OCI-LY3 (cell line): ENCODE results near the gene CCSER1.

ENCODE experiments used
- H2AFZ ChIP-seq: fragments of 200-600, 300-600 bp; shearing (Covaris generic); 2 replicates; pipeline ENCODE4 v1.6.0; 2014; ENCODE audit warnings: antibody characterized with exemption, low read depth, low read length
- H3K27ac ChIP-seq: fragments of 200-600, 300-600 bp; sonication (generic); 2 replicates; pipeline ENCODE4 v1.5.1; 2014; ENCODE audit warnings: mild to moderate bottlenecking, low read length, moderate library complexity, mixed read lengths
- H3K27me3 ChIP-seq: fragments of 200-600, 300-600 bp; sonication (generic); 2 replicates; pipeline ENCODE4 v1.6.1; 2014; ENCODE audit warnings: low read depth, low read length, mixed read lengths
- H3K36me3 ChIP-seq: fragments of 200-600, 300-600 bp; sonication (generic); replicated peaks from 2 replicates; pipeline ENCODE3; 2014; ENCODE audit warnings: low read depth, low read length, mixed read lengths
- H3K4me1 ChIP-seq: fragments of 300-600, 200-600 bp; sonication (generic); 2 replicates; pipeline ENCODE4 v1.6.1; 2014; ENCODE audit warnings: low read length, mixed read lengths
- H3K4me2 ChIP-seq: fragments of 200-600, 300-600 bp; sonication (generic); 2 replicates; pipeline ENCODE4 v1.6.1; 2014; ENCODE audit warnings: low read length, mixed read lengths
- H3K4me3 ChIP-seq: fragments of 300-600, 200-600 bp; sonication (generic); 2 replicates; pipeline ENCODE4 v1.5.1; 2014; ENCODE audit warnings: antibody characterized with exemption, mild to moderate bottlenecking, low read length, moderate library complexity
- H3K79me2 ChIP-seq: fragments of 300-600, 200-600 bp; shearing (Covaris generic); 2 replicates; pipeline ENCODE4 v1.6.1; 2014; ENCODE audit warnings: mild to moderate bottlenecking, low read length, mixed read lengths
- H3K9ac ChIP-seq: fragments of 300-600, 200-600 bp; shearing (Covaris generic); 2 replicates; pipeline ENCODE4 v1.6.0; 2014; ENCODE audit warnings: mild to moderate bottlenecking, low read length, moderate library complexity
- H3K9me3 ChIP-seq: fragments of 200-600, 300-600 bp; shearing (Covaris generic); 2 replicates; pipeline ENCODE4 v1.6.1; 2014; ENCODE audit warnings: low read length, mixed read lengths; ENCODE audit not compliant: insufficient read depth
- H4K20me1 ChIP-seq: fragments of 200-600, 300-600 bp; sonication (generic); 2 replicates; pipeline ENCODE4 v1.6.1; 2016; ENCODE audit warnings: low read length, mixed read lengths; ENCODE audit not compliant: insufficient read depth
- CTCF ChIP-seq: fragments of 200-600, 300-600 bp; sonication (generic); IDR thresholded peaks from 2 replicates; pipeline ENCODE4 v1.5.1; 2014; ENCODE audit warnings: antibody characterized with exemption, low read length, low read depth
- EZH2phosphoT487 ChIP-seq: fragments of 200-600 bp; shearing (Covaris generic); IDR thresholded peaks from 2 replicates; pipeline ENCODE4 v1.6.1; 2018; ENCODE audit warnings: antibody characterized with exemption, mixed run types, low read depth

The CCSER1 gene

DNA sequence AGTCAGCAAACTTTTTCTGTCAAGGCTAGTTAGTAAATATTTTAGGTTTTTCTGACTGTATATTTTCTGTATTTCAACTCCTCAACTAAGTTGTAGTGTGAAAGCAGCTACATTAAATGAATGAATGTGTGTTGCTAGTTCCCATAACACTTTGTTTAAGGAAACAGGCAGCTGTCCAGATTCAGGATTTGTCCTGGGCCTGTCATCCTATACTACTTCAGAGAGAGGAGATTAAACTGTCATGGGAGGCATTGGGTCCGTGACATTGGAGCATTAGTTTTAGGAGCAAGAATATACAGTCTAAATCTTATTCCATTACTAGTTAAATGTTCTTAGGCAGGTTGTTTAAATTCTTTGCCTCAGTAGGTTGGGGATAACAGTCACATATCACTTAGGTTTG, 516.0 kb downstream of the CCSER1 start:
- H3K79me2 ChIP-seq = no peaks in the 10 kb centered on the region

DNA sequence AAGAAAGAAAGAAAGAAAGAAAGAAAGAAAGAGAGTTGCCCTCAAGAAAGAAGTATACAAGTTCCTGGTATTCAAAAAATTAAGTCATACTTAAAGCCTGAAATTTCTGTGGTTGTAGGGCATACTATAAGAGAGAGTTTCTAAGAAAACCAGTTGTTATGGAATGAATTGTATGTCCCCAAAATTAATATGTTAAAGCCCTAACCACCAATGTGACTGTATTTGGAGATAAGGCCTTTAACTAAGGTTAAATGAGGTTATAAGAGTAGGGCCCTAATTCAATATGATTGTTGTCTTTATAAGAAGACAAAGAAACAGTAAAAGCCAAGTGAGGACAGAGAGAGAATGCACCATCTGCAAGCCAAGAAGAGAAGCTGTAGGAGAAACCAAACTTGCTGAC, 521.1 kb downstream of the CCSER1 start:
- Histone ChIP-seq H3K9ac (no peak overlapping the region), H4K20me1 (no peaks in the 10 kb centered on the region), H3K4me2 (no peak overlapping the region), H3K27me3 (no peaks in the 10 kb centered on the region), H3K36me3 (no peaks in the 10 kb centered on the region), H3K79me2 (no peaks in the 10 kb centered on the region), H3K27ac (no peak overlapping the region), H2AFZ (no peak overlapping the region), H3K9me3 (no peaks in the 10 kb centered on the region), H3K4me1 (no peaks in the 10 kb centered on the region), H3K4me3 (no peak overlapping the region)
- TF ChIP-seq CTCF = no peak
- TF ChIP-seq EZH2phosphoT487 = no peak

More for the DNA sequence above, 516.0 kb downstream of the CCSER1 start:
- H3K27me3 ChIP-seq = no peaks in the 10 kb centered on the region
- no peak overlapping the region for H2AFZ ChIP-seq
- H3K4me3 ChIP-seq = no peak overlapping the region
- H3K36me3 ChIP-seq = no peaks in the 10 kb centered on the region
- no peaks in the 10 kb centered on the region for H4K20me1 ChIP-seq
- no peak for TF ChIP-seq CTCF
- TF ChIP-seq EZH2phosphoT487 = no peak
- H3K27ac ChIP-seq = no peak overlapping the region
- no peaks in the 10 kb centered on the region for H3K9me3 ChIP-seq
- H3K9ac ChIP-seq = no peak overlapping the region
- no peak overlapping the region for H3K4me2 ChIP-seq
- H3K4me1 ChIP-seq = no peaks in the 10 kb centered on the region

DNA sequence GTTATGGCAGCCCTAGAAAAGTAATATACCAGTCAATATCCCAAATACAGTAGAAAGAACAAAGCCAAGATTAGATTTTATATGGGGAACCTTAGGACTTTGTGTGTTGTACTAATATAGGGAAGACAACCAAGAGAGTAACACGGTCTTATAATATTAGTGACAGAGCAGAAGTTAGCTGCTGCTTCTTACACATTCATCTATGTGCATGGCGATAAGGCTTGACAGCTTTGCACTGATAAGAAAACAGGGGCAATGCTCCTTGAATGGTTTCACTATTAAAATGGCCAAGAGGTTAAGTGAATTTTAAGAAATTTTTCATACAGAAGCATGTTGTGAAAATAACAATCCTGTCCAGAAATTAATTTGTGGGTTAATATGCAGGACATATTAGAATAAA, 521.6 kb downstream of the CCSER1 start:
- Histone ChIP-seq H4K20me1 (no peaks in the 10 kb centered on the region), H3K9ac (no peak overlapping the region), H3K9me3 (no peaks in the 10 kb centered on the region), H3K79me2 (no peaks in the 10 kb centered on the region), H3K27ac (no peak overlapping the region), H3K36me3 (no peaks in the 10 kb centered on the region), H3K4me1 (no peaks in the 10 kb centered on the region), H3K4me3 (no peak overlapping the region), H3K4me2 (no peak overlapping the region), H2AFZ (no peak overlapping the region), H3K27me3 (no peaks in the 10 kb centered on the region)
- no peak for TF ChIP-seq EZH2phosphoT487
- no peak for TF ChIP-seq CTCF

- no peak overlapping the region for H3K27ac ChIP-seq
- no peaks in the 10 kb centered on the region for H3K9me3 ChIP-seq
- no peak overlapping the region for H3K9ac ChIP-seq
- TF ChIP-seq EZH2phosphoT487 (no peak), CTCF (no peak)
- no peak overlapping the region for H2AFZ ChIP-seq
- H3K27me3 ChIP-seq = no peaks in the 10 kb centered on the region
- no peaks in the 10 kb centered on the region for H3K4me1 ChIP-seq
- no peaks in the 10 kb centered on the region for H4K20me1 ChIP-seq
- no peak overlapping the region for H3K4me2 ChIP-seq
- H3K79me2 ChIP-seq = no peaks in the 10 kb centered on the region
- no peak overlapping the region for H3K4me3 ChIP-seq
- no peaks in the 10 kb centered on the region for H3K36me3 ChIP-seq
These were observed 533.5 kb downstream of the CCSER1 start for GRCh38 chr4:90660672-90661071.
